ENCODE measurements around the gene ANKRD13C.
"Not testable (repeated sequence)": the region's sequence is repeated elsewhere in the genome, so short reads cannot be mapped to it uniquely, and the experiment has no call there.

Gene ANKRD13C

GRCh38 chr1:70339644-70340043 is 14.9 kb downstream of the ANKRD13C start:
- not testable (repeated sequence) for H3K27ac ChIP-seq (ENCODE audit: insufficient read depth, low read length, poor library complexity, severe bottlenecking); H3K27me3 ChIP-seq (replicated peaks; ENCODE audit: control insufficient read depth, insufficient read depth, low read length, poor library complexity, severe bottlenecking); H3K4me3 ChIP-seq (ENCODE audit: insufficient read depth, low read depth, low read length, poor library complexity, severe bottlenecking); H3K4me1 ChIP-seq (ENCODE audit: control insufficient read depth, insufficient read depth, low read length, poor library complexity, severe bottlenecking); DNase-seq; H3K9me3 ChIP-seq (ENCODE audit: control insufficient read depth, low read length); H3K36me3 ChIP-seq (ENCODE audit: control insufficient read depth, insufficient read depth, low read length)

- DNase-seq = no peak
- Histone ChIP-seq H3K27me3 (replicated peaks; ENCODE audit: control insufficient read depth, insufficient read depth, low read length, poor library complexity, severe bottlenecking) (no peaks in the 10 kb centered on the region), H3K9me3 (ENCODE audit: control insufficient read depth, low read length) (no peaks in the 10 kb centered on the region), H3K4me3 (ENCODE audit: insufficient read depth, low read depth, low read length, poor library complexity, severe bottlenecking) (no peak overlapping the region), H3K4me1 (ENCODE audit: control insufficient read depth, insufficient read depth, low read length, poor library complexity, severe bottlenecking) (no peaks in the 10 kb centered on the region), H3K36me3 (ENCODE audit: control insufficient read depth, insufficient read depth, low read length) (peaks cover 3% of the 10 kb centered on the region), H3K27ac (ENCODE audit: insufficient read depth, low read length, poor library complexity, severe bottlenecking) (no peak overlapping the region)
Observed at GRCh38 chr1:70336050-70336449, 18.5 kb downstream of the ANKRD13C start.

GRCh38 chr1:70334436-70334835 is 20.1 kb downstream of the ANKRD13C start:
- H3K4me1 ChIP-seq (ENCODE audit: control insufficient read depth, insufficient read depth, low read length, poor library complexity, severe bottlenecking) = no peaks in the 10 kb centered on the region
- DNase-seq = no peak
- peaks cover 3% of the 10 kb centered on the region for H3K36me3 ChIP-seq (ENCODE audit: control insufficient read depth, insufficient read depth, low read length)
- H3K27ac ChIP-seq (ENCODE audit: insufficient read depth, low read length, poor library complexity, severe bottlenecking) = no peak overlapping the region
- no peaks in the 10 kb centered on the region for H3K27me3 ChIP-seq (replicated peaks; ENCODE audit: control insufficient read depth, insufficient read depth, low read length, poor library complexity, severe bottlenecking)
- H3K9me3 ChIP-seq (ENCODE audit: control insufficient read depth, low read length) = no peaks in the 10 kb centered on the region
- no peak overlapping the region for H3K4me3 ChIP-seq (ENCODE audit: insufficient read depth, low read depth, low read length, poor library complexity, severe bottlenecking)

GRCh38 chr1:70333245-70333644 is 21.3 kb downstream of the ANKRD13C start:
- peaks cover 3% of the 10 kb centered on the region for H3K36me3 ChIP-seq (ENCODE audit: control insufficient read depth, insufficient read depth, low read length)
- H3K27ac ChIP-seq (ENCODE audit: insufficient read depth, low read length, poor library complexity, severe bottlenecking) = no peak overlapping the region
- DNase-seq = no peak
- no peak overlapping the region for H3K4me3 ChIP-seq (ENCODE audit: insufficient read depth, low read depth, low read length, poor library complexity, severe bottlenecking)
- H3K27me3 ChIP-seq (replicated peaks; ENCODE audit: control insufficient read depth, insufficient read depth, low read length, poor library complexity, severe bottlenecking) = no peaks in the 10 kb centered on the region
- H3K4me1 ChIP-seq (ENCODE audit: control insufficient read depth, insufficient read depth, low read length, poor library complexity, severe bottlenecking) = no peaks in the 10 kb centered on the region
- H3K9me3 ChIP-seq (ENCODE audit: control insufficient read depth, low read length) = no peaks in the 10 kb centered on the region

- Histone ChIP-seq H3K4me3 (ENCODE audit: insufficient read depth, low read depth, low read length, poor library complexity, severe bottlenecking) (no peak overlapping the region), H3K27me3 (replicated peaks; ENCODE audit: control insufficient read depth, insufficient read depth, low read length, poor library complexity, severe bottlenecking) (no peaks in the 10 kb centered on the region), H3K9me3 (ENCODE audit: control insufficient read depth, low read length) (no peaks in the 10 kb centered on the region), H3K27ac (ENCODE audit: insufficient read depth, low read length, poor library complexity, severe bottlenecking) (no peak overlapping the region), H3K4me1 (ENCODE audit: control insufficient read depth, insufficient read depth, low read length, poor library complexity, severe bottlenecking) (no peaks in the 10 kb centered on the region), H3K36me3 (ENCODE audit: control insufficient read depth, insufficient read depth, low read length) (peaks cover 3% of the 10 kb centered on the region)
- DNase-seq = no peak
Observed at GRCh38 chr1:70331962-70332361, 22.6 kb downstream of the ANKRD13C start.

- no peaks in the 10 kb centered on the region for H3K9me3 ChIP-seq (ENCODE audit: control insufficient read depth, low read length)
- H3K36me3 ChIP-seq (ENCODE audit: control insufficient read depth, insufficient read depth, low read length) = peaks cover 7% of the 10 kb centered on the region
- H3K4me3 ChIP-seq (ENCODE audit: insufficient read depth, low read depth, low read length, poor library complexity, severe bottlenecking) = no peak overlapping the region
- H3K27me3 ChIP-seq (replicated peaks; ENCODE audit: control insufficient read depth, insufficient read depth, low read length, poor library complexity, severe bottlenecking) = no peaks in the 10 kb centered on the region
- H3K4me1 ChIP-seq (ENCODE audit: control insufficient read depth, insufficient read depth, low read length, poor library complexity, severe bottlenecking) = no peaks in the 10 kb centered on the region
- no peak for DNase-seq
- H3K27ac ChIP-seq (ENCODE audit: insufficient read depth, low read length, poor library complexity, severe bottlenecking) = no peak overlapping the region
Observed at GRCh38 chr1:70327306-70328076, 27.0 kb downstream of the ANKRD13C start.

- no peaks in the 10 kb centered on the region for H3K9me3 ChIP-seq (ENCODE audit: control insufficient read depth, low read length)
- no peaks in the 10 kb centered on the region for H3K27me3 ChIP-seq (replicated peaks; ENCODE audit: control insufficient read depth, insufficient read depth, low read length, poor library complexity, severe bottlenecking)
- no peaks in the 10 kb centered on the region for H3K4me1 ChIP-seq (ENCODE audit: control insufficient read depth, insufficient read depth, low read length, poor library complexity, severe bottlenecking)
- no peak for DNase-seq
- no peak overlapping the region for H3K4me3 ChIP-seq (ENCODE audit: insufficient read depth, low read depth, low read length, poor library complexity, severe bottlenecking)
- H3K27ac ChIP-seq (ENCODE audit: insufficient read depth, low read length, poor library complexity, severe bottlenecking) = no peak overlapping the region
- peaks cover 7% of the 10 kb centered on the region for H3K36me3 ChIP-seq (ENCODE audit: control insufficient read depth, insufficient read depth, low read length)
Observed at GRCh38 chr1:70324683-70325082, 29.8 kb downstream of the ANKRD13C start.

- no peaks in the 10 kb centered on the region for H3K9me3 ChIP-seq (ENCODE audit: control insufficient read depth, low read length)
- H3K27me3 ChIP-seq (replicated peaks; ENCODE audit: control insufficient read depth, insufficient read depth, low read length, poor library complexity, severe bottlenecking) = no peaks in the 10 kb centered on the region
- H3K4me1 ChIP-seq (ENCODE audit: control insufficient read depth, insufficient read depth, low read length, poor library complexity, severe bottlenecking) = no peaks in the 10 kb centered on the region
- DNase-seq = no peak
- peaks cover 7% of the 10 kb centered on the region for H3K36me3 ChIP-seq (ENCODE audit: control insufficient read depth, insufficient read depth, low read length)
- no peak overlapping the region for H3K4me3 ChIP-seq (ENCODE audit: insufficient read depth, low read depth, low read length, poor library complexity, severe bottlenecking)
- H3K27ac ChIP-seq (ENCODE audit: insufficient read depth, low read length, poor library complexity, severe bottlenecking) = no peak overlapping the region
Observed at GRCh38 chr1:70319750-70320149, 34.8 kb downstream of the ANKRD13C start.

- Histone ChIP-seq H3K27ac (ENCODE audit: insufficient read depth, low read length, poor library complexity, severe bottlenecking) (no peak overlapping the region), H3K9me3 (ENCODE audit: control insufficient read depth, low read length) (no peaks in the 10 kb centered on the region), H3K27me3 (replicated peaks; ENCODE audit: control insufficient read depth, insufficient read depth, low read length, poor library complexity, severe bottlenecking) (no peaks in the 10 kb centered on the region), H3K36me3 (ENCODE audit: control insufficient read depth, insufficient read depth, low read length) (peaks cover 8% of the 10 kb centered on the region), H3K4me1 (ENCODE audit: control insufficient read depth, insufficient read depth, low read length, poor library complexity, severe bottlenecking) (no peaks in the 10 kb centered on the region), H3K4me3 (ENCODE audit: insufficient read depth, low read depth, low read length, poor library complexity, severe bottlenecking) (no peak overlapping the region)
- DNase-seq = no peak
Observed at GRCh38 chr1:70318191-70318590, 36.3 kb downstream of the ANKRD13C start.

GRCh38 chr1:70317087-70317486 is 37.4 kb downstream of the ANKRD13C start:
- Histone ChIP-seq H3K27me3 (replicated peaks; ENCODE audit: control insufficient read depth, insufficient read depth, low read length, poor library complexity, severe bottlenecking) (no peaks in the 10 kb centered on the region), H3K4me1 (ENCODE audit: control insufficient read depth, insufficient read depth, low read length, poor library complexity, severe bottlenecking) (no peaks in the 10 kb centered on the region), H3K4me3 (ENCODE audit: insufficient read depth, low read depth, low read length, poor library complexity, severe bottlenecking) (no peak overlapping the region), H3K9me3 (ENCODE audit: control insufficient read depth, low read length) (no peaks in the 10 kb centered on the region), H3K27ac (ENCODE audit: insufficient read depth, low read length, poor library complexity, severe bottlenecking) (no peak overlapping the region), H3K36me3 (ENCODE audit: control insufficient read depth, insufficient read depth, low read length) (peaks cover 11% of the 10 kb centered on the region)
- no peak for DNase-seq

Measured in effector memory CD4-positive, alpha-beta T cell (primary cell).